NCI-H2081 treated with DMSO at 0.1 percent for 48 hours (cell line): ENCODE data around the gene CFD.
"Not testable (repeated sequence)": the region's sequence is repeated elsewhere in the genome, so short reads cannot be mapped to it uniquely, and the experiment has no call there.

Source experiments
- DNase-seq: peaks from one replicate; lab custom pipeline; 2025; lab: John Stamatoyannopoulos, UW

CFD gene

GRCh38 chr19:858868-859843, at the start of gene CFD:
CFD (plus strand) TSS chr19:859664; CDS start chr19:859690, 26 bp downstream.
- DNase-seq = no peak

DNA sequence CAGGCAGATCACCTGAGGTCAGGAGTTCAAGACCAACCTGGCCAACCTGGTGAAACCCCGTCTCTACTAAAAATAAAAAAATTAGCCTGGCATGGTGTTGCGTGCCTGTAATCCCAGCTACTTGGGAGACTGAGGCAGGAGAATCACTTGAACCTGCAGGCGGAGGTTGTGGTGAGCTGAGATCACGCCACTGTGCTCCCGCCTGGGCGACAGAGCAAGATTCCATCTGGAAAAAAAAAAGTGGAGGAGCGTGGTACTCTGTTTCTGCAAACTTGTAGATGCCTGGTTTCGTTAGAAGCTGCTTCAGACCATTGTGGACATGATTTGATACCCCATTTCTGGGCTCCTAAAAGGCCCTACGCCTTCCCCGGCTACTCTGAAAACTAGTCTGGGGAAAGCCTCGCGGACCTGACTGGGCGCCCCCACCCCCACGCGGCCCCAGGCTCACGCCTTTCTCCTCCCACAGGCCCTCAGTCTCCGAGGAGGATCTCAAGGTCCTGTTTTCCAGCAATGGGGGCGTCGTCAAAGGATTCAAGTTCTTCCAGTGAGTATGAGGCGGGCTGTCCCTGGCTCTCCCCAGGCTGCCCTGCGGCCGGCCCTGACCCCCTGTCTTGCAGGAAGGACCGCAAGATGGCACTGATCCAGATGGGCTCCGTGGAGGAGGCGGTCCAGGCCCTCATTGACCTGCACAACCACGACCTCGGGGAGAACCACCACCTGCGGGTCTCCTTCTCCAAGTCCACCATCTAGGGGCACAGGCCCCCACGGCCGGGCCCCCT, 49.2 kb upstream of the CFD start:
- no peak for DNase-seq

GRCh38 chr19:810883-811489, 48.5 kb upstream of the CFD start:
- DNase-seq = no peak

DNA sequence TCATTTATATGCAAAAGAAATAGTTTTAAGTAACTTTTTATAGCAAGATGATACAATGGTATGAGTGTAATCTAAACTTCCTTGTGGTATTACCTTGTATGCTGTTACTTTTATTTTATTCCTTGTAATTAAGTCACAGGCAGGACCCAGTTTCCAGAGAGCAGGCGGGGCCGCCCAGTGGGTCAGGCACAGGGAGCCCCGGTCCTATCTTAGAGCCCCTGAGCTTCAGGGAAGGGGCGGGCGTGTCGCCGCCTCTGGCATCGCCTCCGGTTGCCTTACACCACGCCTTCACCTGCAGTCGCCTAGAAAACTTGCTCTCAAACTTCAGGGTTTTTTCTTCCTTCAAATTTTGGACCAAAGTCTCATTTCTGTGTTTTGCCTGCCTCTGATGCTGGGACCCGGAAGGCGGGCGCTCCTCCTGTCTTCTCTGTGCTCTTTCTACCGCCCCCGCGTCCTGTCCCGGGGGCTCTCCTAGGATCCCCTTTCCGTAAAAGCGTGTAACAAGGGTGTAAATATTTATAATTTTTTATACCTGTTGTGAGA, 47.9 kb upstream of the CFD start:
- no peak for DNase-seq

GRCh38 chr19:812049-812746, 47.3 kb upstream of the CFD start:
- no peak for DNase-seq

GRCh38 chr19:812747-813218, 46.7 kb upstream of the CFD start:
- no peak for DNase-seq

GRCh38 chr19:813219-814151, 46.0 kb upstream of the CFD start:
- DNase-seq = no peak

- DNase-seq = no peak
These were observed 45.0 kb upstream of the CFD start for GRCh38 chr19:814152-815078.

GRCh38 chr19:815079-815774, 44.2 kb upstream of the CFD start:
- DNase-seq = no peak

- no peak for DNase-seq
These were observed 43.5 kb upstream of the CFD start for GRCh38 chr19:815775-816499.

GRCh38 chr19:816500-816857, 43.0 kb upstream of the CFD start:
- DNase-seq = no peak

- not testable (repeated sequence) for DNase-seq
These were observed 39.3 kb upstream of the CFD start for GRCh38 chr19:820212-820611.

GRCh38 chr19:821231-821824, 38.1 kb upstream of the CFD start:
- no peak for DNase-seq

DNA sequence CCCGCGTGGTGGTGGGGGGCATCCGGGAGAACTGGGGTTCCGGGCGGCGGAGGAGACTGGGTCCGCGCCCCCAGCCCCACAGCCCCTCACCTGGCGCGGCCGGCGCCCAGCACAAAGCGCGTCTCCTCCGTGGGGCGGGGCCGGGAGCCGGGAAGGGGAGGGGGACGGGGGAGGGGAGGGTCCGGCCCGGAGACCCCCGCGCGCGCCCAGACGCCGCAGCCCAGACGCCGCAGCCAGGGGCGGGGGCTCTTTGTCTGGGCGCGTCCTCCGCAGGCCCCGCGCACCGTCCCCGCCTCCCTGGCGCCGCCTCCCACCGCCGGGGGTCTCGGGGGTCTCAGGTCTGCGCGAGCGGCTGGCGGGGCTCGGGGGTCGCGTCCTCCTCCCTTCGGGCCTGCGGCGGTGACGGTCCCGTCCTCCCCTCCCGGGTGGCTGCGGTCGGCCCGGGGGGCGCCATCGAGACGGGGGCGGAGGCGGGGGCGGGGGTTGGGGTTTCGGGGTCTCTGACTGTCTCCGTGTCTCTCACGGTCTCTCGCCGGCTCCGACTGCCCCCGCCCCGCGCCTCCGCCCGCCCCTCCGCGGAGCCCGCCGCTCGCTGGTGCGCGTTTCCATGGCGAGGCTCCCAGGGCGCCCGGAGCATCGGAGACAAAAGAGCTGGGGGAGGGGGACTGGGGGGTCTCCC, 37.5 kb upstream of the CFD start, which contains the start of gene PLPPR3:
TSS of gene PLPPR3 (minus strand) at position 131 of the 679 bp plus-strand sequence. CDS start 396 bp downstream, outside the sequence.
- no peak for DNase-seq

DNA sequence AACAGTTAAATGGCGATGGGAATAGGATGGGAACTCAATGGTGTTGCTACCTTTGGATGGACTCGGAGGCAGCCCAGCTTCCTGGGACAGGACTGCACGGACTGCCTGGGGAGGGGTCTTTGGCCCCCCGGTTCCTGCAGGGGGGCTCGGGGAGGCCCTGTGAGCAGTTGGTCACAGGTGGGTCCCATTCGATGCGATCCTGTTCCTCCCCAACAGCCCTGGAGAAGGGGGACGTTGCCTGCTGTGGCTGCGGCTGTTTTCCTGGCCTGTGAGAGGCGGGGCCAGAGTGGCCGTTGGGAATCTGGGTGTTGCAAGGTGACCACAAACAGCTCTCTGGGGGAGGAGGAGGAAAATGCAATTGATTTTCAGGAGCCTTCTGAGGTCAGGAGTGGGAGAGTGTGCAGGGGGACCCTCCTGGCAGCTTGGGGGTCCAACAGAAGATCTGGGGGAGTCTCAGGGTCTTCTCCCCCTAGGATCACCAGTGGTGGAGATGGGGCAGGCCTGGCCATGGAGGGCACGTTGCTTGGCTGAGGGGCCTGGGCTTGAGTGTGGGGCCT, 35.8 kb upstream of the CFD start:
- DNase-seq = no peak

DNA sequence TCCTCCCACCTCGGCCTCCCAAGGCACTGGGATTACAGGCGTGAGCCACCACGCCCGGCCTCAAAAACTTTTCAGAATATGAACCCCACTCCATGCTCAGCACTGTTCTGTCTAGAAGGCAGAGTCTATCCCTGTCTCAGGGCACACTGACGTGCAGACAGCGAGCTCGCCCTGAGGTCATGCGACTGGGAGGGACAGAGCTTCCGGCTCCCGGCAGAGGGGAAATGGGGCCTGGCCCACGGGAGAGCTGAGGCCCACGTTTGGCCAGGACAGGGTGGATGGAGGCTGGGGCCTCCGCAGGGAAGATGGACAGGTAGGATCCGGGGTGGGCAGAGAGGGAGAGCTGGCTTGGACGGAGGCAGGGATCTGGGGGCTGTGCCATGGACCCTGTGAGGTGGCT, 34.6 kb upstream of the CFD start:
- DNase-seq = no peak
